Stimulated activated CD8-positive, alpha-beta memory T cell treated with anti-CD3 and anti-CD28 coated beads, Interleukin-4, amount 100 ng/mL, for 4 hours (primary cell): ENCODE data around the gene CBFA2T3.

Experiments used
- DNase-seq, 2 donors: peaks; one replicate each; pipeline ENCODE4 v3.0.0-alpha.2; 2020; ENCODE audit warnings: low read depth in 2 of 2, low spot score in 1 of 2

The CBFA2T3 gene

DNA sequence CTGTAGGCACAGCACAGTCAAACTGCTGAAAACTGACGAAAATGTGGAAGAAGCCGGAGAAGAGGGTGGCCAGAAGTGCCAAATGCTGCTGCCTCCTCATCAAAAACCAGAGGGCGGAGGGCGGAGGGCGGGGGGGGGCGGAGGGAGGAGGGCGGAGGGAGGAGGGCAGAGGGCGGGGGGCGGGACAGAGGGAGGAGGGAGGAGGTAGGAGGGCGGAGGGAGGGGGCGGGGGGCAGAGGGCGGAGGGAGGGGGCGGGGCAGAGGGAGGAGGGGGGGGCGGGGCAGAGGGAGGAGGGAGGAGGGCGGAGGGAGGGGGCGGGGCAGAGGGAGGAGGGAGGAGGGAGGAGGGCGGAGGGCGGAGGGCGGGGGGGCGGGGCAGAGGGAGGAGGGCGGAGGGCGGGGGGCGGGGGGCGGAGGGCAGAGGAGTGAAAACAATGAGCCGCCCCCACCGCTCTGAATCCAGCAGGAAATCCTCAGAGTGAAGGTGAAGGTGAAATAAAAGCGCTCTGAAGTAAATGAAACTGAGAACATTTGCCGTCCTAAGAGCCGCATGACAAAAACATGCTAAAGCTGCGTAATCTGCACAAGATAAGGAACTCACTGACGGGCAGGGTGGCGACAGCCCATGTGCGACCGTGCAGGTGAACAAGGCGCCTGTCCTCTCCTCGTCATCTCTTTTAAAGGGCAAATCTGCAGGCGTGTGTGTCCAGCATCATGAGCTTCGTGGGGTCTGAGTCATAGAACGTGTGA is 22.6 kb upstream of the CBFA2T3 start:
- DNase-seq, result peak in 1 of 2 donors; percentile 9

GRCh38 chr16:88995746-88996535 is 18.9 kb upstream of the CBFA2T3 start:
- no peak for DNase-seq

- no peak for DNase-seq
These were observed 18.2 kb upstream of the CBFA2T3 start for GRCh38 chr16:88995194-88995593.

- DNase-seq, result no peak
These were observed 17.7 kb upstream of the CBFA2T3 start for GRCh38 chr16:88994695-88995094.

DNA sequence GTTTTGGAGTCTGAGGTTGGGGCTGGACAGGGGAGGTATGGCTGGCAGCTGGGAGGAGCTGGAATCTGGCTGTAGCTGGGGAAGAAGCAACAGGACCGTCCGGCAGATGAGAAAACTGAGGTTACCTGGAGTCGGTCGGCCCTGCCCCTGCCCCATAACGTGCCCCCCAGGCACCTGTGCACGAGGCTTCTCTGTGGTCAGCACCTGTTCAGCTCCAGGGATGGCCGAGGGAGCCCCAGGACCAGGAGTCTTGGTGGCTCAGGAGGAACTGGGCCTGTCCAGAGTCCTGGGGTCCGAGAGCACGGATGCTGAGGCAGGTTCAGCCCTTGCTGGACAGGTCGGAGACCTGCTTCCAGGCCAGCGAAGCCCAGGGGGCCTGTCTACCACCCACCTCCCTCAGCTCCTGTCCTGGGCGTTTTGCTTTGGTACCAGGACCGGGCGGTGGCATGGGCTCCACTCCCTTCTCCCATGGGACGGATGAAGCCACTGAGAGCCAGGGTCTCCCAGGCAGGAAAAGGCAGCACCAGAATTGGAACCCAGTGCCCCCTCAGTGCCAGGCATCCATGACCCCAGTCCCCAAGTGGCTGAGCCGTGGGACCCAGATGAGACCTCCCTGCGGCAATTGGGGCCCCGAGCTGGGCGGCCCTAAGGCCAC is 17.1 kb upstream of the CBFA2T3 start:
- DNase-seq, result no peak

- DNase-seq, result no peak
These were observed 16.3 kb upstream of the CBFA2T3 start for GRCh38 chr16:88993166-88993761.

- DNase-seq, result no peak
These were observed 15.6 kb upstream of the CBFA2T3 start for GRCh38 chr16:88992351-88993165.

DNA sequence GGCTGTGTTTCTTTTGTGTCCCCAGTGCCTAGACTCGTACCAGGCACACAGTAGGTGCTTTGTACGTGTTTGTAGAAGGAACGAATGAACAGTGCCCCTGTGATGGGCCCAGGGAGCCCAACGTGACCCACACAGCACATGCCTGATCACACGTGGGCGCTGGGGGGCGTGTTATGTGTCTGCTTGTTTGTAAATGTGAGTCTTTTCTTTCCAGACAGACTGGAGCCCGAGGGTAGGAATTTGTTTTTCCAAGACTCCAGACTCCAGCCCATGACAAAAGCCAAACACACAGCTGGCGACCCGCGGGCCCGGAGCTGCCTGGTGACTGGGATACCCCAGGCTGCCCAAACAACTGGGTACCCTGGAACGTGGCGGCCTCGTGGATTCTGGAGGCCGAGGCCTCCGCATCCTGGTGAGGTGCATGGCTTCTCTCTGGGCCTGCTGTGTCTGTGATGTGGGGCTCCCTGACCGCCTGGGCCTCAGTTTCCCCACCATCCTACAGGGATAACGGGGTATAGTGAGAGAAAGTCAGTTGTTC is 14.9 kb upstream of the CBFA2T3 start:
- DNase-seq, result no peak

DNA sequence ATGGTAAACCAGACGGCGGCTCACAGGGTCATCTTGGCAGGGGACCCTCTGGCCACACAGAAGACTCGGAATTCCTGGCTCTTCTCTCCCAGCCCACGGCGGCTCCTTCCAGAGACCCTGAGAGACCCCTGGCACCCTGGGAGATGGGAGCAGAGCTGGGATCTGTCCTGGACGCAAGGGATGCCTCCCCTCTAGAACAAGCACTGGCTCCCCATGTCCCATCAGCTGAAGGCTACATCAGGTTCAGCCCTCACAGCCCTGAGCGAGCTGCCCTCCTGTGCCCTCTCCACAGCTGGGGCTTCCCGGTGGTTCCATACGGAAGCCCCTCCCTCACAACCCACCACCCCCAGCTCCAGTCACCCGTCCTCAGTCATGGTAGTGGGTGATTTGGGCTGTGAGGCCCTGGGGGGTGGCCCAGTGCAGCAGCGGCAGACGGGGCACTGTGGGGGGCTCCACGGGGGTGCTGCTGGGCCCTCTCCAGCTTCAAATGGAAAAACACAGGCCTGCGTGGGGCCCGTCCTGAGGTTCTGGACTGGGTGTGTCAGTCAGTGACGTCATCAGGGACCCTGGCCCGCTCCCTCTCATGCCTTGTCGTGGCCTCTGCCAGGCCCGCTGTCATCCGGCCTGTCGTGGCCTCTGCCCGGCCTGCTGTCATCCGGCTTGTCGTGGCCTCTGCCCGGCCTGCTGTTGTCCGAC is 13.0 kb upstream of the CBFA2T3 start:
- DNase-seq, result no peak

- DNase-seq, result no peak
These were observed 12.2 kb upstream of the CBFA2T3 start for GRCh38 chr16:88988980-88989811.

DNA sequence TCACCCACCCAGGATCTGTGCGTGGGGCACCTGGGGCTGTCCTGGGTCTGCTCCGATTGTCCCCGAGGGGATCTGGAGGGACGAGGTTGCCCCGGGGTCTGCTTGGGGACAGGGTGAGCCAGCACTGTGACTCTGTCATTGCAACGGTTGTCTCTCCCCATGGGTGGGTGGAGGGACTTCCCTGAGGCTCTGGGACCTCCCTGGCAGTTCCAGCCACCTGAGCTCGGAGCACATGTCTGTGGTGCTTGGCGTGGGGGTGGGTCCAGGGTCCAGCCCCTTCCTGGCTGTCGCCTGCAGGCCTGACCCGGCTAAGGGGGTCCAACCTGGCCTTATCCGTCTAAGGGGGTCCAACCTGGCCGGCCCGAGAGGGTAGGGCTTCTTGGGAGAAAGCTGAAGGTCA is 8.5 kb upstream of the CBFA2T3 start:
- no peak for DNase-seq

DNA sequence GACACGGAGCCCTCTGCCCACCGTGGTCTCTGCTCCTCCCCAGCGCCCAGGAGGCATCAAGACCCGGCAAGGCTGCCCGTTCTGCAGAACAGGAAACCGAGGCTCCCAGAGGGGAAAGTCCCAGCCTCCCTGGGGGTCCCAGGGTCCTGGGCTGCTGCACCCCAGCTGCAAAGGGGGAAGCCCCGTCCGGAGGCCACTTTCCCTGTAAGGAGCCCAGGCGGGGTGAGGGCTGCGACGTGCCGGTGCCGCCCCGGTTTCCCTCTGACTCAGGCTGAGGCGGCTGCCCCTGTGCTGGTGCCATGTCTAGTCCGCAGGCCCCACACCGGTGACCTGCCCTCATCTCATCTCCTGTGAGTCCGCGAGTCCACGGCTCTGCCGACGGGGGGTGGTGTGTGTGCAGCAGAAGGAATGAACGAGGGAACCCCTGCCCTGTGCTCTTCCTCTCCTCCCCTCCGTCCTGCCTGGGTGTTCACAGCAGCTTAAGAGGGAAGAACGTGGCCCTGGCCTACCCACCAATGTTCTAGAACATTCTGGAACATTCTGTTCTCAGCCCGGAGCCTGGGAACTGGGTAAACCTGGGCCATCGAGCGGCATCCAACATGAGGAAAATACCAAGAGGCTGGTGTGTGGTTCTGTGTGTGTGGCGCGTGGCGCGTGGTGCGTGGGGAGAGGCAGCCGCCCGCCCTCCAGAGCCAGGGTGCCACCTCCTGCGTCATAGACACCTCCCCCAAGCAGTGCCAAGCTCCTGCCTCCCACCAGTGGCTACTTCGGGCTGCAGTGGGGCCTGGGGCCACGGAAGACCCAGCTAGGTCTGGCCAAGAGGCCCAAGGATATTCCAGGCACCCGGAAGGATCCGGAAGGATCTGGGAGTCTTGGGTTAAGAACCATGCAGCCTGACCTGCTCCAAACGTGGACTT is 7.0 kb upstream of the CBFA2T3 start:
- no peak for DNase-seq

DNA sequence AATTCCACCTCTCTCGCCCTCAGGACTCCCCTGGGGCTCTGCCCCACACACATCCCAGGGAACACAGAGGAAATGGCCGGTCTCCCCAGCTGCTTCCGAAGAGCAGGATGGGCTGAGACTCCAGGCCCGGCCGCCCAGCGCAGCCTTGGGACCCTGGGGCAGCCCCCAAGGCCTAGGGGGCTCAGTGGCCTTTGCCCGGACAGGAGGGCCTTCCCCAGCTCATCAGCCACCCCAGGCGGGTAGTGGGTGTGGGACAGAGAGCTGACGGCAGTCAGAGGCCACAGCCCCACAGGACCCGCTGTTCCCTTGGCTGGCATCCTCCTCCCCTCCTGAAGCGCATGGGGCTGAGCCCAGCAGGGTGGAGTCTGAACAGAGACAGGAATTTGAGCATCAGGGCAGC is 6.2 kb upstream of the CBFA2T3 start:
- no peak for DNase-seq

DNA sequence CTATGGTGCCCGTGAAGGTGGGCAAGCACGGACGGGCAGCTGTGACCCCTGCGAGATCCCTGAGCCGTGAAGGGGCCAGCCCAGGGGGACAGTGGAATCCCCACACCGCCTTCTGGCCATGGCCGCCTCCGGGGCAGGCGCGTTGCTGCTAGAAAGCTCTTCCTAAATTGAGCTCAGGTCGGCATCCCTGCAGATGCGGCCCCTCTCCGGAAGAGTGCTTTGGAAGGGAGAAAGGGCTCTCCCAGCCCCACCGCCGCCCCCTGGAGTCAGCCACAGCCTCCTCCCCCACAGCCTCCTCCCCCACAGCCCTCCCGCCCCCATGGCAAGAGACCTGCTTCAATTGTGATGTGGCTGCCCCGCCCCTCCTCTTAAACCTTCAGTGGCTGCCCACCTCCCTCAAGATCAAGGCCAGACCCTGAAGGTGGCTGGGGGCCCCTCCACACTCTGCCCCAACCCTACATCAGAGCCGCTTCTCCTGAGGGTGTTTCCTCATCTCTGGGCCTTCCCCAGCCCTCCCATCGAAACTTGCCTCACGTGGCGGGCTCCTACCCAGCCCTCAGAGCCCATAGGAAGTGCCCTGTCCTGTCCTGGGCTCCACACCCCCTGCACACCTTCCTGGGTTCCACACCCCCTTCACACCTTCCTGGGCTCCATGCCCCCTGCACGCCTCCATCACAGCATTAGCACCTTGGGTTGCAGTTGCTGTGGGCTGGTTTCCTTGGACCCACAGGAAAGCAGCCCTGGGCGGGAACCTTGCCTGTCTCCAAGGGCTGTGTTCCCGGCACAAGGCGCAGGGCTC is 5.5 kb upstream of the CBFA2T3 start:
- no peak for DNase-seq

DNA sequence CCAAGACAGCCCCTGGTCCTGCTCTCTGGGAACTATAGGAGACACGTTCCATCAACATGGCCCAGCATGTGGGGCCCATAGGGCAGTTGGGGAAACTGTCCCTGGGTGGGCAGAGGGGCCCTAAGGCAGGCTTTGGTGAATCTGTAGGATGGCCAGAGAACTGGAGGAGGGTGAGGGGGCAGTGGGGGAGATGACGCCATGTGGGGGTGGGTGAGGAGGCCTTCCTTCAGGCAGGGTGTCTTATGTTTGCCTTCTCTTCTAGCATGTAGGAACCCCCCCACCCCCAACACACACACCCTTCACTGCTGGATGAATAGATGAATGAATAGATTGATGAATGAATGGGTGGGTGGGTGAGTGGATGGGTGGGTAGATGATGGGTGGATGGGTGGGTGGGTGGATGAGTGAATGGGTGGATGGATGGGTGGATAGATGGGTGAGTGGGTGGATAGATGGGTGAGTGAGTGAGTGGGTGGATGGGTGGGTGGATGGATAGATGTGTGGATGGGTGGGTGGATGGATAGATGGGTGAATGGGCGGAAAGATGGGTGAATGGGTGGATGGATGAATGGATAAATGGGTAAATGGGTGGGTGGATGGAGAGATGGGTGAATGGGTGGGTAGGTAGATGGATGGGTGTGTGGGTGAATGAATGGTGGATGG is 2.5 kb upstream of the CBFA2T3 start:
- no peak for DNase-seq

DNA sequence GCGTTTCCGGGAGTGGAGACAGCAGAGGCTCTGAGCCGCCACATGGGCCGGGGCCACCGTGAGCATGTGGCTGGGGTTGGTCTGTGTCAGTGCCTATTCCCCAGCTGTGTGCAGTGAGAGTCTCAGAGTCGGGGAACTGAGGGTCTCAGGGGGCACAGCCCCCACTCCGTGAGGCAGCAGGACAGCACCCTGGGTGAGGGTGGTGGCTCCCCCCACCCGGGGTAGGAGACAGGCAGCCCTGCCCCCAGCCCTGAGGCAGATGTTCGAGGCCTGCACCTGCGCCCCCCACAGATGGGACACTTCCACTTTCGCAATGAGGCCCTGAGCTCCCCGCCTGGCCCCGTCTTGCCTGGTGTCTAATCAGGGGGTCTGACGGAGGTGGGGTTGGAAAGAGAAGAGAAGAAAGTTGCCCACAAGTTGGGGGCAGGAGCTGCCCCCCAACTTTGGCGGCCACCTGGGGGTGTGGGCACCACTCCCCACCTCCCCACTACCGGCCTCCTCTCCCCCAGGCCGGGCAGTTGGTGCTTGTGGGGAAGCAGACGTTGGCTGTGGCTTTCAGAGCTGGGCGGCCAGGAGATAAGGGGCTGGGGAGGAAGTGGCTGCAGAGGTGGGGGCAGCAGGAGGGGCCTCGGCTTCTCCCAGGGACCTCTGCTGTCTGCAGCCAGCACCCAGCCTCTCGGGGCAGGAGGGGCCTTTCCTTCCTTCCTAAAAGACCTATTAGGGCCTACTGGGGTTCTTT is 1.8 kb upstream of the CBFA2T3 start:
- no peak for DNase-seq
